CD14-positive monocyte (primary cell): ENCODE data around the gene MLXIP. TPM values are rescaled to one million over a fixed set of nuclear protein-coding genes. Genes with fewer than 3 reads are reported as not detected.
"Not testable (repeated sequence)": the region's sequence is repeated elsewhere in the genome, so short reads cannot be mapped to it uniquely, and the experiment has no call there.

Source experiments
- DNase-seq, 3 donors: peaks; one replicate each; pipeline ENCODE4 v3.0.0-alpha.2; 2011 to 2022
- H2AFZ ChIP-seq: 2 replicates; pipeline ENCODE4 v1.6.0; 2012; ENCODE audit warnings: mild to moderate bottlenecking, low read depth, low read length, inconsistent platforms; ENCODE audit not compliant: insufficient read depth, poor library complexity, severe bottlenecking
- H3K27ac ChIP-seq, 2 donors: 1 replicate in 1 of 2; 2 replicates in 1 of 2; pipeline ENCODE4 v1.5.1; 2012 to 2013; ENCODE audit warnings: low read length in 2 of 2, control low read depth in 1 of 2, inconsistent platforms in 1 of 2, low read depth in 1 of 2, mild to moderate bottlenecking in 1 of 2
- H3K27me3 ChIP-seq, 2 donors: one replicate each; pipeline versions ENCODE4 v1.6.0 to v1.6.1; 2011 to 2013; ENCODE audit warnings: low read length in 2 of 2; ENCODE audit not compliant: control insufficient read depth in 2 of 2, insufficient read depth in 2 of 2
- H3K36me3 ChIP-seq, 2 donors: replicated peaks in 1 of 2; 1 replicate in 1 of 2; 2 replicates in 1 of 2; pipeline versions ENCODE4 v1.5.1 to v1.6.1; 2012 to 2013; ENCODE audit warnings: low read length in 2 of 2, control low read depth in 1 of 2, inconsistent platforms in 1 of 2, mild to moderate bottlenecking in 1 of 2; ENCODE audit not compliant: insufficient read depth in 2 of 2, control insufficient read depth in 1 of 2
- H3K4me1 ChIP-seq, 2 donors: 1 replicate in 1 of 2; 2 replicates in 1 of 2; pipeline versions ENCODE4 v1.5.1 to v1.6.1; 2012 to 2013; ENCODE audit warnings: low read length in 2 of 2, control low read depth in 1 of 2, inconsistent platforms in 1 of 2, mild to moderate bottlenecking in 1 of 2, moderate library complexity in 1 of 2; ENCODE audit not compliant: insufficient read depth in 2 of 2, control insufficient read depth in 1 of 2
- H3K4me2 ChIP-seq: replicated peaks from 2 replicates; pipeline ENCODE3; 2012; ENCODE audit warnings: low read length, moderate library complexity, mild to moderate bottlenecking; ENCODE audit not compliant: poor library complexity, severe bottlenecking; ENCODE audit errors: extremely low read depth
- H3K4me3 ChIP-seq, 3 experiments: fragments of 200-600 bp in 1 of 3; sonication (generic) in 1 of 3; replicated peaks in 1 of 3; 1 replicate in 2 of 3; 2 replicates in 1 of 3; pipeline ENCODE4 v1.5.1; 2011 to 2013; ENCODE audit warnings: low read length in 3 of 3, mild to moderate bottlenecking in 3 of 3, control low read depth in 2 of 3, low read depth in 2 of 3, inconsistent platforms in 1 of 3, moderate library complexity in 1 of 3
- H3K79me2 ChIP-seq: 2 replicates; pipeline ENCODE4 v1.6.0; 2012; ENCODE audit warnings: mild to moderate bottlenecking, control low read depth, inconsistent platforms, low read length, moderate library complexity; ENCODE audit not compliant: insufficient read depth
- H3K9ac ChIP-seq: 2 replicates; pipeline ENCODE4 v1.6.0; 2017; ENCODE audit warnings: low read length, mild to moderate bottlenecking; ENCODE audit not compliant: insufficient read depth, poor library complexity, severe bottlenecking
- H3K9me3 ChIP-seq, 2 donors: replicated peaks in 1 of 2; 1 replicate in 1 of 2; 2 replicates in 1 of 2; pipeline versions ENCODE4 v1.5.1 to v1.6.1; 2012 to 2013; ENCODE audit warnings: low read length in 2 of 2, control low read depth in 1 of 2; ENCODE audit not compliant: control insufficient read depth in 1 of 2, insufficient read depth in 1 of 2
- H4K20me1 ChIP-seq: 2 replicates; pipeline ENCODE4 v1.6.0; 2012; ENCODE audit warnings: mild to moderate bottlenecking, low read length, control low read depth, moderate library complexity; ENCODE audit not compliant: insufficient read depth
- H3K27ac Mint-ChIP-seq, 7 donors: one replicate each; pipeline ENCODE4 v1.8.0; 2020; ENCODE audit warnings: mild to moderate bottlenecking in 7 of 7, mixed read lengths in 7 of 7, moderate library complexity in 6 of 7, inconsistent platforms in 2 of 7
- H3K27me3 Mint-ChIP-seq, 3 donors: one replicate each; pipeline ENCODE4 v1.8.0; 2021 to 2022; ENCODE audit warnings: low read depth in 3 of 3, mild to moderate bottlenecking in 3 of 3, mixed read lengths in 3 of 3, moderate library complexity in 3 of 3, inconsistent platforms in 1 of 3
- H3K36me3 Mint-ChIP-seq, 2 donors: one replicate each; pipeline ENCODE4 v1.8.0; 2020; ENCODE audit warnings: mixed read lengths in 2 of 2, inconsistent platforms in 1 of 2, mild to moderate bottlenecking in 1 of 2
- H3K4me1 Mint-ChIP-seq: one replicate; pipeline ENCODE4 v1.8.0; 2020; ENCODE audit warnings: mild to moderate bottlenecking, mixed read lengths
- H3K4me3 Mint-ChIP-seq, 2 donors: one replicate each; pipeline ENCODE4 v1.8.0; 2020; ENCODE audit warnings: mild to moderate bottlenecking in 2 of 2, mixed read lengths in 2 of 2, moderate library complexity in 1 of 2
- H3K9me3 Mint-ChIP-seq, 7 donors: one replicate each; pipeline ENCODE4 v1.8.0; 2020 to 2022; ENCODE audit warnings: mixed read lengths in 7 of 7, mild to moderate bottlenecking in 6 of 7, moderate library complexity in 6 of 7, inconsistent platforms in 2 of 7
- WGBS: methylation state at CpG from one replicate; pipeline ENCODE4 v1.1.5; 2013; ENCODE audit warnings: missing lambda C conversion rate; ENCODE audit not compliant: insufficient coverage; 5-methylcytosine and 5-hydroxymethylcytosine counted together
- intact Hi-C, 2 donors: fragments of 100-400 bp; cut with micrococcal nuclease; formaldehyde crosslinking; loops; one replicate each; pipeline versions ENCODE4 v1.15.0 to v1.15.1; 2023
- polyA plus RNA-seq, 3 donors: library from polyadenylated mRNA; depleted of rRNA in 1 of 3; unstranded in 2 of 3; stranded (reverse) in 1 of 3; fragments of 300-500 nt in 2 of 3; fragments of >200 nt in 1 of 3; fragmentation: Illumina TruSeq in 2 of 3; gene quantifications; 1 replicate in 2 of 3; 2 replicates in 1 of 3; pipeline ENCODE4 v1.2.3, GENCODE V29; 2012 to 2021
- TF ChIP-seq, protein P1 (sequence below): fragments of 200-600 bp; IDR thresholded peaks from one replicate; pipeline ENCODE4 v1.8.0; 2022; ENCODE audit warnings: antibody characterized with exemption, mild to moderate bottlenecking

MLXIP gene
- polyA plus RNA-seq, 3 donors = 4.5 to 44.8 (median 4.6) TPM

DNA sequence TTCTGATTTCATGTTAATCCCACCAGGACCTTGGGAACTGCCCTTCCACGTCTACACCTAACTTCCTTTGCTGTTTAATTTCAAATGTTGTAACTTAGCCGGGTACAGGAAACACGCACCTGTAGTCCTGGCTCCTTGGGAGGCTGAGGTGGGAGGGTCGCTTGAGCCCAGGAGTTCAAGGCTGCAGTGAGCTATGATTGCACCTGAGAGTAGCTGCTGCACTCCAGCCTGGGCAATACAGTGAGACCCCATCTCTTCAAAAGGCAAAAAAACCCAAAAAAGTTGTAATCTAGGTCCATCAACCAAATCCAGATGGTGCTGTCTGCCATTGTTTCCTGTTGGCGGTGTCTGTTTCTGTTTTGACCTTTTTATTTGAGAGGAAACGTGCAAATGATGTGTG lies 42.4 kb upstream of the MLXIP start:
- Histone ChIP-seq H2AFZ (no peak overlapping the region), H3K36me3 (no peaks in the 10 kb centered on the region), H3K4me2 (no peak overlapping the region), H3K79me2 (no peaks in the 10 kb centered on the region), H3K4me1 (no peaks in the 10 kb centered on the region), H4K20me1 (no peaks in the 10 kb centered on the region), H3K27me3 (no peaks in the 10 kb centered on the region), H3K9ac (no peak overlapping the region), H3K9me3 (no peaks in the 10 kb centered on the region), H3K27ac (no peak overlapping the region), H3K4me3 (no peak overlapping the region)
- no peak for DNase-seq
- WGBS = 57% methylated on average over 1 of the region's 6 CpGs
- H3K4me3 Mint-ChIP-seq = no peak overlapping the region
- H3K27me3 Mint-ChIP-seq = peaks cover 0 to 3% (median 1%) of the 10 kb centered on the region in 3 donors
- H3K4me1 Mint-ChIP-seq = peaks cover 2% of the 10 kb centered on the region
- peaks cover 2 to 33% of the 10 kb centered on the region in 2 donors for H3K36me3 Mint-ChIP-seq
- no peak overlapping the region for H3K27ac Mint-ChIP-seq
- TF ChIP-seq, protein P1, sequence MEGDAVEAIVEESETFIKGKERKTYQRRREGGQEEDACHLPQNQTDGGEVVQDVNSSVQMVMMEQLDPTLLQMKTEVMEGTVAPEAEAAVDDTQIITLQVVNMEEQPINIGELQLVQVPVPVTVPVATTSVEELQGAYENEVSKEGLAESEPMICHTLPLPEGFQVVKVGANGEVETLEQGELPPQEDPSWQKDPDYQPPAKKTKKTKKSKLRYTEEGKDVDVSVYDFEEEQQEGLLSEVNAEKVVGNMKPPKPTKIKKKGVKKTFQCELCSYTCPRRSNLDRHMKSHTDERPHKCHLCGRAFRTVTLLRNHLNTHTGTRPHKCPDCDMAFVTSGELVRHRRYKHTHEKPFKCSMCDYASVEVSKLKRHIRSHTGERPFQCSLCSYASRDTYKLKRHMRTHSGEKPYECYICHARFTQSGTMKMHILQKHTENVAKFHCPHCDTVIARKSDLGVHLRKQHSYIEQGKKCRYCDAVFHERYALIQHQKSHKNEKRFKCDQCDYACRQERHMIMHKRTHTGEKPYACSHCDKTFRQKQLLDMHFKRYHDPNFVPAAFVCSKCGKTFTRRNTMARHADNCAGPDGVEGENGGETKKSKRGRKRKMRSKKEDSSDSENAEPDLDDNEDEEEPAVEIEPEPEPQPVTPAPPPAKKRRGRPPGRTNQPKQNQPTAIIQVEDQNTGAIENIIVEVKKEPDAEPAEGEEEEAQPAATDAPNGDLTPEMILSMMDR = no peak
- intact Hi-C loops = no loop called here
- no peaks in the 10 kb centered on the region for H3K9me3 Mint-ChIP-seq

DNA sequence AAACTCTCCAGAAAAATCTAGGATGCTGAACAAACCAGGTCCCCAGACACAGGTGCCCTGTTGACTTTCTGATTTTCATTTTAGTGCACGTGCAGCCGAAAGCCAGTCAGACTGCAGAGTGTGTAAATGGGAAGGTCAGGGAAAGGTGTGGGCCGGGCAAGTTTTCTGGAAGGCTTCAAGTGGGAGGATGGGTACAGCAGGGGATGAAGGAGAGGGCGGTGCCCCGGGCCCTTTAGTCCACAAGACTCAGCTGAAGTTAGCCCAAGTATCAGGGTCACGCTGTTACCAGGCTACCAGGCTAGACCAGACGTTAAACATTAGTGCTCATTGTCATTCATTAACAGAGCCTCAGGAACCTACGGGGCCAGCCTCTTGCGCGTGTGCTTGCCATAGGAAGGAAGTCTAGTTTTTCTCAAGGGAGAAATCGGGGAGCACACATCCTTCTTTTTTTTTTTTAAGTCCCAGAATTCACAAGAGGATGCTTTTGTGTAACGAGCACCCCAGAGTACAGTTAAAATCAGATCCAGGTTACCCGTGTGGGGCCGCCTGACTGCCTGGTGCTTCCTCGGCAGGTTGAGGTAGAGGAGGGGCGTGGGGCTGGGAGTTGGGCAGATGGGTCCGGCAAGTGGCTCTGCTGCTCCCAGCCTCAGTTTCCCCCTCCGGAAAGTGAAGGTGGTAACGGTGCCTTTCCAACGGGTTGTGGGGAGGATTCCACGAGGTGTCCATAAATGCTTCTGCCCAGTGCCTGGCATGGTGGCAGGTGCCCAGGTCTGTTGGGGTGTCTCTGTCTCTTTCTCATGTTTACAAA lies 37.8 kb upstream of the MLXIP start:
- H3K4me3 Mint-ChIP-seq = no peak overlapping the region
- H3K27ac Mint-ChIP-seq = peak overlapping the region in 1 of 7 donors; percentile 31

DNA sequence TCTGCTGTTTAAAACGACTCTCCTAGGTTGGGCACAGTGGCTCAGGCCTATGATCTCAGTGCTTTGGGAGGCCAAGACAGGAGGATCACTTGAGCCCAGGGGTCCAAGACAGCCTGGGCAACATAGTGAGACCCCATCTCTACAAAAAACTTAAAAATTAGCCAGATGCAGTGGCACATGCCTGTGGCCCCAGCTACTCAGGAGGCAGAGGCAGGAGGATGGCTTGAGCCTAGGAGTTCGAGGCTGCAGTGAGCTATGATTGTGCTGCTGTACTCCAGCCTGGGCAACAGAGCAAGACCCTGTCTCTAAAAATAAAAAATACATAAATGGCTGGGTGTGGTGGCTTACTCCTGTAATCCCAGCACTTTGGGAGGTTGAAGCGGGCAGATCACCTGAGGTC lies 37.1 kb upstream of the MLXIP start:
- H3K4me1 ChIP-seq, H3K79me2 ChIP-seq, H3K27me3 Mint-ChIP-seq, H3K4me3 Mint-ChIP-seq, DNase-seq, H3K9ac ChIP-seq, H3K27me3 ChIP-seq, H3K9me3 Mint-ChIP-seq, H3K4me3 ChIP-seq, H3K9me3 ChIP-seq, H3K27ac ChIP-seq, intact Hi-C loops, H3K36me3 ChIP-seq, H2AFZ ChIP-seq, H3K4me2 ChIP-seq, H3K4me1 Mint-ChIP-seq, H4K20me1 ChIP-seq: not testable (repeated sequence)
- WGBS = 86% methylated on average over 2 of the region's 3 CpGs
- Mint-ChIP-seq H3K36me3 (peaks cover under 1 to 48% of the 10 kb centered on the region in 2 donors), H3K27ac (peak overlapping the region in 1 of 7 donors; percentile 48)

More for the DNA sequence above, 37.8 kb upstream of the MLXIP start:
- H3K4me1 ChIP-seq = no peaks in the 10 kb centered on the region
- Mint-ChIP-seq H3K4me1 (no peaks in the 10 kb centered on the region), H3K36me3 (peaks cover 2 to 48% of the 10 kb centered on the region in 2 donors), H3K9me3 (no peaks in the 10 kb centered on the region), H3K27me3 (peaks cover 0 to 3% (median 3%) of the 10 kb centered on the region in 3 donors)
- H3K27me3 ChIP-seq = no peaks in the 10 kb centered on the region
- DNase-seq = no peak
- H3K27ac ChIP-seq = no peak overlapping the region
- no peaks in the 10 kb centered on the region for H3K79me2 ChIP-seq
- TF ChIP-seq, protein P1 = no peak
- no peak overlapping the region for H3K4me2 ChIP-seq
- H2AFZ ChIP-seq = no peak overlapping the region
- WGBS = 93% methylated on average over 11 of the region's 21 CpGs
- intact Hi-C loops = no loop called here
- H3K9ac ChIP-seq = no peak overlapping the region
- no peaks in the 10 kb centered on the region for H3K9me3 ChIP-seq
- H3K36me3 ChIP-seq = no peaks in the 10 kb centered on the region
- H3K4me3 ChIP-seq = no peak overlapping the region
- H4K20me1 ChIP-seq = no peaks in the 10 kb centered on the region
